ENCODE results near the gene CDK7.

DNA sequence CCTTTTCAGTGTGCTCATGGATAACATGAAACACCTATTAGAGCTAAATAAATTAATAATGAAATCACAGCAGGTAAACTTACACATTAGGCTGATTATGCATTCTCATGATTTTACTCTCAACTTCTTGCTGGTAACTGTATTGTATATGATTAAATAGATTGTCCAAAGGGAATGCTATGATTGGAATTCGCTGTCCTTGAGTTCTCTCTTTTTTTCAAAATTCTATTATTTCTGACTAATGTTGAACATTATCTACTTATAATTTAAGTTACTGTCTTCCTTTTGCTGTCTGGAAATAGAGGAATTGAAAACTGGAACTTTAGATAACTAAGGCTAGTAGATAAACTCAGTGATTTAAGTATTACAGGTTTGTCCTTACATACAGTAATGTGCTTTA is 32.2 kb upstream of the CDK7 start:
- TF ChIP-seq, protein P1, sequence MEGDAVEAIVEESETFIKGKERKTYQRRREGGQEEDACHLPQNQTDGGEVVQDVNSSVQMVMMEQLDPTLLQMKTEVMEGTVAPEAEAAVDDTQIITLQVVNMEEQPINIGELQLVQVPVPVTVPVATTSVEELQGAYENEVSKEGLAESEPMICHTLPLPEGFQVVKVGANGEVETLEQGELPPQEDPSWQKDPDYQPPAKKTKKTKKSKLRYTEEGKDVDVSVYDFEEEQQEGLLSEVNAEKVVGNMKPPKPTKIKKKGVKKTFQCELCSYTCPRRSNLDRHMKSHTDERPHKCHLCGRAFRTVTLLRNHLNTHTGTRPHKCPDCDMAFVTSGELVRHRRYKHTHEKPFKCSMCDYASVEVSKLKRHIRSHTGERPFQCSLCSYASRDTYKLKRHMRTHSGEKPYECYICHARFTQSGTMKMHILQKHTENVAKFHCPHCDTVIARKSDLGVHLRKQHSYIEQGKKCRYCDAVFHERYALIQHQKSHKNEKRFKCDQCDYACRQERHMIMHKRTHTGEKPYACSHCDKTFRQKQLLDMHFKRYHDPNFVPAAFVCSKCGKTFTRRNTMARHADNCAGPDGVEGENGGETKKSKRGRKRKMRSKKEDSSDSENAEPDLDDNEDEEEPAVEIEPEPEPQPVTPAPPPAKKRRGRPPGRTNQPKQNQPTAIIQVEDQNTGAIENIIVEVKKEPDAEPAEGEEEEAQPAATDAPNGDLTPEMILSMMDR (tag by site-specific recombination; IDR thresholded peaks at IDR 0.05): no peak
- TF ChIP-seq ZBTB7A (tag by site-specific recombination; IDR thresholded peaks at IDR 0.05; ENCODE audit: low read depth) (no peak), ZFP3 (tag by site-specific recombination; IDR thresholded peaks at IDR 0.05; ENCODE audit: low read depth) (no peak), YY1 (tag by site-specific recombination; IDR thresholded peaks at IDR 0.05) (no peak), ZNF175 (tag by site-specific recombination; IDR thresholded peaks at IDR 0.05) (no peak), EGR2 (tag by site-specific recombination; IDR thresholded peaks at IDR 0.05; ENCODE audit: low read depth) (no peak), ZNF184 (tag by site-specific recombination; IDR thresholded peaks at IDR 0.05) (no peak), ZNF621 (tag by site-specific recombination; IDR thresholded peaks at IDR 0.05) (no peak)
- TF ChIP-seq, protein P2, sequence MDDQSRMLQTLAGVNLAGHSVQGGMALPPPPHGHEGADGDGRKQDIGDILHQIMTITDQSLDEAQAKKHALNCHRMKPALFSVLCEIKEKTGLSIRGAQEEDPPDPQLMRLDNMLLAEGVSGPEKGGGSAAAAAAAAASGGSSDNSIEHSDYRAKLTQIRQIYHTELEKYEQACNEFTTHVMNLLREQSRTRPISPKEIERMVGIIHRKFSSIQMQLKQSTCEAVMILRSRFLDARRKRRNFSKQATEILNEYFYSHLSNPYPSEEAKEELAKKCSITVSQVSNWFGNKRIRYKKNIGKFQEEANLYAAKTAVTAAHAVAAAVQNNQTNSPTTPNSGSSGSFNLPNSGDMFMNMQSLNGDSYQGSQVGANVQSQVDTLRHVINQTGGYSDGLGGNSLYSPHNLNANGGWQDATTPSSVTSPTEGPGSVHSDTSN (CRISPR knock-in tag; IDR thresholded peaks at IDR 0.05): no peak
- TF ChIP-seq, protein P3, sequence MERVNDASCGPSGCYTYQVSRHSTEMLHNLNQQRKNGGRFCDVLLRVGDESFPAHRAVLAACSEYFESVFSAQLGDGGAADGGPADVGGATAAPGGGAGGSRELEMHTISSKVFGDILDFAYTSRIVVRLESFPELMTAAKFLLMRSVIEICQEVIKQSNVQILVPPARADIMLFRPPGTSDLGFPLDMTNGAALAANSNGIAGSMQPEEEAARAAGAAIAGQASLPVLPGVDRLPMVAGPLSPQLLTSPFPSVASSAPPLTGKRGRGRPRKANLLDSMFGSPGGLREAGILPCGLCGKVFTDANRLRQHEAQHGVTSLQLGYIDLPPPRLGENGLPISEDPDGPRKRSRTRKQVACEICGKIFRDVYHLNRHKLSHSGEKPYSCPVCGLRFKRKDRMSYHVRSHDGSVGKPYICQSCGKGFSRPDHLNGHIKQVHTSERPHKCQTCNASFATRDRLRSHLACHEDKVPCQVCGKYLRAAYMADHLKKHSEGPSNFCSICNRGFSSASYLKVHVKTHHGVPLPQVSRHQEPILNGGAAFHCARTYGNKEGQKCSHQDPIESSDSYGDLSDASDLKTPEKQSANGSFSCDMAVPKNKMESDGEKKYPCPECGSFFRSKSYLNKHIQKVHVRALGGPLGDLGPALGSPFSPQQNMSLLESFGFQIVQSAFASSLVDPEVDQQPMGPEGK (tag by site-specific recombination; IDR thresholded peaks at IDR 0.05): no peak

All from HEK293 (cell line).